GM19238 (cell line): ENCODE data around the gene MCM3.

Experiments used
- DNase-seq: peaks from one replicate; pipeline ENCODE4 v3.0.0; 2011; ENCODE audit warnings: low spot score; ENCODE audit not compliant: insufficient read length

The MCM3 gene

GRCh38 chr6:52251113-52251512 lies 33.4 kb downstream of the MCM3 start:
- no peak for DNase-seq

GRCh38 chr6:52249078-52249477 lies 35.5 kb downstream of the MCM3 start:
- DNase-seq, result no peak

GRCh38 chr6:52245425-52245824 lies 39.1 kb downstream of the MCM3 start:
- no peak for DNase-seq

GRCh38 chr6:52244400-52244799 lies 40.1 kb downstream of the MCM3 start, which contains the start of gene IL17F:
IL17F (minus strand) TSS chr6:52244500; CDS start chr6:52244429, 71 bp downstream.
- no peak for DNase-seq

- no peak for DNase-seq
Observed at GRCh38 chr6:52243282-52243893, 41.2 kb downstream of the MCM3 start.

GRCh38 chr6:52241819-52242218 lies 42.7 kb downstream of the MCM3 start:
- DNase-seq, result no peak

GRCh38 chr6:52233975-52234823 lies 50.3 kb downstream of the MCM3 start:
- peak; percentile 24 for DNase-seq

GRCh38 chr6:52233005-52233404 lies 51.5 kb downstream of the MCM3 start:
- no peak for DNase-seq

GRCh38 chr6:52231406-52232127 lies 53.0 kb downstream of the MCM3 start:
- DNase-seq, result no peak

- no peak for DNase-seq
Observed at GRCh38 chr6:52230685-52231084, 53.9 kb downstream of the MCM3 start.

- peak; percentile 76 for DNase-seq
Observed at GRCh38 chr6:52227495-52227894, 57.0 kb downstream of the MCM3 start.

- no peak for DNase-seq
Observed at GRCh38 chr6:52221302-52221701, 63.2 kb downstream of the MCM3 start.

GRCh38 chr6:52217761-52218160 lies 66.8 kb downstream of the MCM3 start:
- no peak for DNase-seq

- no peak for DNase-seq
Observed at GRCh38 chr6:52216932-52217575, 67.5 kb downstream of the MCM3 start.

- DNase-seq, result no peak
Observed at GRCh38 chr6:52215787-52216186, 68.8 kb downstream of the MCM3 start.
